Measurements from ENCODE around the gene ULBP3.
"Not testable (repeated sequence)": the region's sequence is repeated elsewhere in the genome, so short reads cannot be mapped to it uniquely, and the experiment has no call there.

The ULBP3 gene

GRCh38 chr6:150076196-150076893 is 7.4 kb upstream of the ULBP3 start:
- DNase-seq (ENCODE audit: low spot score), result no peak

DNA sequence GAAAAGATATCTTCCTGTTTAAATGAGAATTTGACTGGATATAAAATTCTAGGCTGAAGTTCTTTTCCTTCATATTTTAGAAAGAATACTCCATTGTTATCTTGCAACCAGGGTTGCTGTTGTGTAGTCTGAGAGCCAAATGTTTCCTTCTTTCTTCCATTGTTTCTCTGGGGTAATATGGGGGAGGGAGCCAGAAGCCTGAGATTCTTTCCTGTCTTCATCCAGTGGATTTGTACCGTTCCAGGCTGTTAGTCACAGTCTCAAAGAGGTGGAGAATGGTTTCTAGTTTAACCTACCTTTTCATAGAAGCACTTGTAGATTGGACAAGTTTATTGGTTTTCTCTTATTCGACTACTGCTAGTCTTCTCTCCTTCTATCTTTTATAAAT is 6.1 kb upstream of the ULBP3 start:
- DNase-seq (ENCODE audit: low spot score), result no peak

DNA sequence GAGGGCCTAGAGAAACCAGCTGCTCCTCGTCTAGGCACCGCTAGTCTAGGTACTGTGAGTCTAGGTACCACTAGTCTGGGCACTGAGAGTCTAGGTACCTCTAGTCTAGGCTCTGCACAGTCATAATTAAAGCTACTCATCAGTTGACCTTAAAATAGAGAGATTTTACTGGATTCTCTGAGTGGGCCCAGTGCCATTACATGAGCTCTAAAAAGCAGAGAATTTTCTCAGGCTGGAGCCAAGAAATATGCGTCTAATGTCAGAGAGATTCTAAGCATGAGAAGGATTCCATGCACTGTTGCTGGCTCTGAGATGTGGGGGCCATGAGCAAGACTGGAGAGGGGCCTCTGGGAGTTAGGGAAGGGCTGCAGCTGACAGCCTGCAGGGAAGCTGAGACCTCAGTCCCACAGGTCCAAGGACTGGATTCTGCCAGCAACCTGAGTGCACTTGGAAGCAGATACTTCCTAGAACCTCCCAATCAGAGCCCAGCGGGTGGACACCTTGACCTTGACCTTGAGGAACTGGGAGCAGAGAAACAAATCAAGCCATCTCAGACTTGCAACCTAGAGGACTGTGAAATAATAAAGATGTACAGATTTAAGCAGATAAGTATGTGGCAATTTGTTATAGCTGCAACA is 5.6 kb upstream of the ULBP3 start:
- DNase-seq (ENCODE audit: low spot score), result not testable (repeated sequence)

- no peak for DNase-seq (ENCODE audit: low spot score)
Measured at GRCh38 chr6:150072201-150072600, 3.3 kb upstream of the ULBP3 start.

DNA sequence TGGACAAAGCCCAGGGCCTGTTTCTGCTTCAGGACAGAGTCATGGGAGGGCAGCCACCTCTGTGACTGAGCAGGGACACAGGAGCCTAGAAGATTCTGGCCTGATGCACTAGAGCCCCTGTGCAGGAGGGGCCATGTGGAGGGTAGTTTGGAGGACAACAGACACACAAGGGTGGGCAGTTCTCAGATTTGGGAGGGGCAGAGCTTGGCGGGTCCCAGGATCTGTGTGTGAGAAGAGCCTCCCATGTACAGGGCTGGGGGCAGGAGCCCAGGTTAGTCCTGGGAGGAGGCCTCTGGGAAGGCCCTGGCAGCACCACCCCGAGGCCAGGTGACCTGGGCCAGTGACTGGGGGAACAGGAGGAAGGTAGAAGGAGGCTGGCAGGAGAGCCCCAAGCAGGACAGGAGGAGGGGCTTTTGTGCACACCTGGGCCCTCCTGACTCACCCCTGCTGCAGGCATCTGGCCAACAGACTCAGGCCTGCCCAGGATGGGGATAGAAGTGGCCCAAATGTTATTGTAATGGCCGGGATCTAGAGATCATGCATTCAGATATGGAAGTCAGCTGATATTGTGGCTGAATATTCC is 1.4 kb upstream of the ULBP3 start:
- no peak for DNase-seq (ENCODE audit: low spot score)

GRCh38 chr6:150069706-150070105 is 785 bp upstream of the ULBP3 start:
- no peak for DNase-seq (ENCODE audit: low spot score)

- no peak for DNase-seq (ENCODE audit: low spot score)
Measured at GRCh38 chr6:150068151-150068550, 770 bp downstream of the ULBP3 start.

- DNase-seq (ENCODE audit: low spot score), result no peak
Measured at GRCh38 chr6:150065083-150065482, 3.8 kb downstream of the ULBP3 start.

DNA sequence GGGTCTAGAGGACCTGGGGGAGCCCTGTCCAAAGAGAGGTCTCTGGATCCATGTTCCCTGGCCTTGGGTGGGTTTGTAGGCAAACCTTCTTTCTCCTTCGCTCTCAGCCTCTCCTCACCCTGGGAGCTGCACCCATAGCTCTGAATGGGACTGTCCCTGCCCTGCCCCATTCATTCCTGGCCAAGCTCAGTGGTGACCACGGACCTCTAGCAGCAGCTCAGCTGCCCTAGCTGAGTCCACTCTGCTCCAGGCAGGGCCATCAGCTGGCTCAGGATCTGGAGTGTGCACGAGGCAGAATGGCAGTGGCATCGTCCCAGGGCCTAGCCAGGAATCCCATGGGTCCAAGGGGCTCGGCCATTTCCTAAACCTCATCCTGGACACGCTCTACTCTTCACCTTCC is 5.3 kb downstream of the ULBP3 start:
- no peak for DNase-seq (ENCODE audit: low spot score)

DNA sequence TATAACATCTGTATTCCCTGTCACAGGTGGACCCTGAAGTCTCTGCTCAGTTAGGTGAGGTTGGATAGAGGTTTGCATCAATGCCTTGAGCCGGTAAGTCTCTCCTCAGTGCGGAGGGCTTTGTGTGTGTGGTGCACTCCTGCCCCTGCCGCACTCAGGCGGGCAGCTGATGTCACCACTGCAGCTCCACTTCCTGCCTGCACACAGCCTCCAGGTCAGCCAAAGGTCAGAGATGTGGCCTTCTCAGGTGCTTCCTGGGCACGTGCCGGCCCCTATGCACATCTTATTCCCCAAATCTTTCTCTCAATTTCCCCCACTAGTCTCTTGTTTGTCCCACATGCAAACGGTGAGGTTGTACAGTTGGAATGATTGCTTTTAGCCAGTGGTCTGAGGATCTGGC is 8.9 kb downstream of the ULBP3 start:
- DNase-seq (ENCODE audit: low spot score), result not testable (repeated sequence)

DNA sequence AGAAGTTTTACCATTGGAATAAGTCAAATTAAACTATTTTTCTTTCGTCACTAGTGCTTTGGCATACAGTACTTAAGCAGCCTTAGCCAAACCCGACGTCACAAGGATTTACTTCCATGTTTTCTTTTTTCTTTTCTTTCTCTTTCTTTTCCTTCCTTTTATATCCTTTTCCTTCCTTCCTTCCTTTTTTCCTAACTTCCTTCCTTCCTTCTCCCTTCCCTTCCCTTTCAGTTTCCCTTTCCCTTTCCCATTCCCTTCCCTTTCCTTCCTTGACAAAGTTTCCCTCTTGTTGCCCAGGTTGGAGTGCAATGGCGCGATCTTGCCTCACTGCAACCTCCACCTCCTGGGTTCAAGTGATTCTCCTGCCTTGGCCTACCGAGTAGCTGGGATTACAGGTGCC is 9.9 kb downstream of the ULBP3 start:
- no peak for DNase-seq (ENCODE audit: low spot score)

GRCh38 chr6:150058231-150058792 is 10.6 kb downstream of the ULBP3 start:
- no peak for DNase-seq (ENCODE audit: low spot score)

GRCh38 chr6:150057501-150057951 is 11.4 kb downstream of the ULBP3 start:
- DNase-seq (ENCODE audit: low spot score), result no peak

DNA sequence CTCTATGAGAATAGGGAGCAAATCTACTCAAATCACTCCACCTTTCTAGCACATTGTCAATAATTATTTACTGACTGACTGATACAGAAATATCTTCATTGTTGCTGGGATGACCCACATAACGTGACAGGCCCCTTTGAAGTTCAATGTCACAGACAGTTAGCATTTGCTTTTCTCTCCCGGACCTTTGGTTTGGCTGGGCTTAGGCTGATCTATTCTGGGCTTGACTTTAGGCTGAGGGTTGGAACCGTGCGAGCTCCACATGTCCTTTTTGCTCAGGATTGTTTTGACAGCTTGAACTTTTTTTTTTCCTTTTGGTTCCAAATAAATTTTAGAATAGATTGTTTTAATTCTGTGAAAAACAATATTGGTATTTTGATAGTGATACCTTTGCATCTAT is 12.0 kb downstream of the ULBP3 start:
- no peak for DNase-seq (ENCODE audit: low spot score)

DNA sequence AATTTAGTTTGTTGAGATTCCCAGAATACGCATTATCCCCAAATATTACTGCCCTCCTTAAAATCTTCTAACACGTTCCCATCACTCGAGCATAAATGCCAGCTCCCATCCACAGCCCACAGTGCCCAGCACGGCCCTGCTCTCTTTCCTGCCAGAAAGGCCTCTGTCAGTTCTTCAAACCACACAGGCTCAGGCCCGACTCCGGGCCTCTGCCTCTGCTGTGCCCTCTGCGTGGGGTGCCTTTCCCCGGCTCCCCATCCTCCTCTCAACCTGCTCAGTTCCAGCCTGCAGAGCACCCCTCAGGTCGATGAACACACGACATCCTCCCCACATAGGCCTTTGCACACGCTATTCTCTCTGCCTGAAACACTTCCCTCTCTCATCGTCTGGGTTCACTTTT is 12.8 kb downstream of the ULBP3 start:
- DNase-seq (ENCODE audit: low spot score), result no peak

- no peak for DNase-seq (ENCODE audit: low spot score)
Measured at GRCh38 chr6:150055131-150055530, 13.8 kb downstream of the ULBP3 start.

DNA sequence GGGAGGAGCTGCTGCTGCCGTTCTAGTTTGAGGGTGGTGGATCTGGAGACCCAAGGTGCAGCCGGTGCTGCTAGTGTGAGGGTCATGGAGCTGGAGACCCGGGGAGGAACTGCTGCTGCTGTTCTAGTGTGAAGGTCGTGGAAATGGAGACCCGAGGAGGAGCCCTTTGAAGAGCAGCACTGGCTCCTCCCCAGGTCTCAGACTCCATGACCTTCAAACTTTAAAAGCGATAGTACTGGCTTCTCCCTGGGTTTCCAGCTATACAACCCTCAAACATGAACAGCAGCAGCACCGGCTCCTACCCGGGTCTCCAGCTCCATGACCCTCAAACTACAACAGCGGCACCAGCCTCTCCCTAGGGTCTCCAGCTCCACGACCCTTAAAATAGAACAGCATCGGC is 15.5 kb downstream of the ULBP3 start:
- no peak for DNase-seq (ENCODE audit: low spot score)

DNA sequence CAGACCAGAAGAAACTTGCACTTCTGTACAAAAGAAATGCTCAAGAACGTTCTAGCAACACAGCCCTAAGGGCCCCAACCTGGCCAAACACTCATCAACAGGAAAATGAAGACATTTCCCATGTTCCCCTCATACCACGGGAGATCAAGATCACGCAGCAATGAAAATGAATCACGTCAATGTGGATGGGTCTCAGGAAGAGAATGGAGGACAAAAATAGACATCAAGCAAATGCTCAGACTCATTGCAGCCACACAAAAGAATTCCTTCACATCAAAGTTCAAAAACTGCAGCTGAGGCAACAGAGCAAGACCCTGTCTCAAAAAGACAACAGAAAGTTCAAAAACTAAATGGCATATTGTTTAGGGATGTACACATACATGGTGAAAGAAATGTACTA is 18.1 kb downstream of the ULBP3 start:
- no peak for DNase-seq (ENCODE audit: low spot score)

DNA sequence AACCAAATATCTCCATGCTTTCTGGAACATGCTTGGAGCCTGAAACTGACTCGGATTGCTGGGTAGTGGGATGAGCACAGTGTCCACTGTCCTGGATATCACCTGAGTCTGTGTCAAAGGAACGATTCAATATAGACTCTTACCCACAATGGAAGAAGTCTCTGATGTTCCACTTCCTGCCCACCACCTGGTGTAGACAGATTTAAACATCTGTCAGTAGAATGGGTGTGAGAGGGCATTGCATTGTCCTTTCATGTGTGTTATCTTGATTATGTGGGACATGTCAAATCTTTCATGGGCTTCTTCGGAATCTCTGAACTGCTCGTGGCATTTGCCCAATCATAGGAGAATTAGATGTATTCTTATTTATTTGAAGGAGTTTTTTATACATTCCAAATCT is 20.8 kb downstream of the ULBP3 start:
- no peak for DNase-seq (ENCODE audit: low spot score)

- no peak for DNase-seq (ENCODE audit: low spot score)
Measured at GRCh38 chr6:150046943-150047342, 22.0 kb downstream of the ULBP3 start.

GRCh38 chr6:150044621-150045145 is 24.2 kb downstream of the ULBP3 start:
- DNase-seq (ENCODE audit: low spot score), result no peak

GRCh38 chr6:150043501-150044412 is 25.2 kb downstream of the ULBP3 start:
- DNase-seq (ENCODE audit: low spot score), result no peak

All from pons (tissue), 1 donor.